Colonic mucosa (tissue), 4 donors: Measurements from ENCODE around the gene SENP5. TPM values are rescaled to one million over a fixed set of nuclear protein-coding genes. Genes with fewer than 3 reads are reported as not detected.
"Not testable (repeated sequence)": the region's sequence is repeated elsewhere in the genome, so short reads cannot be mapped to it uniquely, and the experiment has no call there.

Experiments
- DNase-seq: peaks from one replicate; pipeline ENCODE4 v3.0.0-alpha.2; 2020
- H3K27ac ChIP-seq: fragments of 200-600 bp; one replicate; pipeline ENCODE4 v1.8.0; 2021
- H3K27me3 ChIP-seq: fragments of 200-600 bp; one replicate; pipeline ENCODE4 v1.8.0; 2021
- H3K36me3 ChIP-seq: fragments of 200-600 bp; one replicate; pipeline ENCODE4 v1.8.0; 2021
- H3K4me1 ChIP-seq: fragments of 200-600 bp; one replicate; pipeline ENCODE4 v1.8.0; 2021; ENCODE audit warnings: mild to moderate bottlenecking
- H3K4me3 ChIP-seq: fragments of 200-600 bp; one replicate; pipeline ENCODE4 v1.8.0; 2021
- H3K9ac ChIP-seq, 2 donors: one replicate each; pipeline ENCODE4 v1.7.0; 2013; ENCODE audit warnings: control low read depth in 2 of 2, low read depth in 2 of 2, low read length in 2 of 2
- H3K9me3 ChIP-seq: fragments of 200-600 bp; one replicate; pipeline ENCODE4 v1.8.0; 2021
- intact Hi-C: fragments of 100-400 bp; cut with DNase I; formaldehyde crosslinking; loops from one replicate; pipeline ENCODE4 v1.14.1; 2022
- total RNA-seq, 2 donors: library from RNA; stranded (reverse); fragmentation: NEBNext Ultra II Directional in 1 of 2; extraction: Animal tissue kit (Norgen Biotek cat#: 25700) in 1 of 2; gene quantifications; one replicate each; pipeline ENCODE4 v1.2.1, GENCODE V29; 2021
- TF ChIP-seq, protein P1 (sequence below): fragments of 200-600 bp; IDR thresholded peaks from one replicate; pipeline ENCODE4 v1.8.0; 2022; ENCODE audit warnings: antibody characterized with exemption, mild to moderate bottlenecking
- donor health status: healthy.
- donor health status: DM: no; HTN: no; CAD: no.
- donor health status: DM: no; HTN: no; CAD: no.

Gene SENP5
- total RNA-seq, 2 donors from 2014 or later = 22.0 to 25.0 TPM

DNA sequence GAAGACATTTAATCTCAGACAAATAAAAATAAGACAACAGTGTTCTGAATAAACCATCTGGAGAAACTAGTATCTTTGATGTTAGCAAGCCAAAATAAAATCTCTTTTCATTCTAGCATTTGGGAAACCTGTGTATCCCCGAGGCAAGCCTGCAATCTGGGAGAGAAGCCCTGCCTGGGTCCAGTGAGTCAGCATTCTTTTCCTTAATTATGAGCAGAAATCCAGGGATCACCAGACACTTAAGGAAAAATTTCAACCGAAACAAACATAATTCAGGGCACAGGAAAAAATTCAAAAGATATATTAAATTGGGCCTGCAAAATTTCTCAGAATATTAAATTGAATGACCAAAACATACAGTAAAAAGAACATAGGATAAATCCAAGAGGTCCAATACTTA is 70.4 kb downstream of the SENP5 start:
- Histone ChIP-seq H3K9me3 (no peaks in the 10 kb centered on the region), H3K27ac (no peak overlapping the region), H3K4me3 (no peak overlapping the region), H3K36me3 (peaks cover 16% of the 10 kb centered on the region), H3K9ac (no peak overlapping the region), H3K27me3 (no peaks in the 10 kb centered on the region), H3K4me1 (peaks cover under 1% of the 10 kb centered on the region)
- intact Hi-C loops = no loop called here
- DNase-seq = no peak
- TF ChIP-seq, protein P1, sequence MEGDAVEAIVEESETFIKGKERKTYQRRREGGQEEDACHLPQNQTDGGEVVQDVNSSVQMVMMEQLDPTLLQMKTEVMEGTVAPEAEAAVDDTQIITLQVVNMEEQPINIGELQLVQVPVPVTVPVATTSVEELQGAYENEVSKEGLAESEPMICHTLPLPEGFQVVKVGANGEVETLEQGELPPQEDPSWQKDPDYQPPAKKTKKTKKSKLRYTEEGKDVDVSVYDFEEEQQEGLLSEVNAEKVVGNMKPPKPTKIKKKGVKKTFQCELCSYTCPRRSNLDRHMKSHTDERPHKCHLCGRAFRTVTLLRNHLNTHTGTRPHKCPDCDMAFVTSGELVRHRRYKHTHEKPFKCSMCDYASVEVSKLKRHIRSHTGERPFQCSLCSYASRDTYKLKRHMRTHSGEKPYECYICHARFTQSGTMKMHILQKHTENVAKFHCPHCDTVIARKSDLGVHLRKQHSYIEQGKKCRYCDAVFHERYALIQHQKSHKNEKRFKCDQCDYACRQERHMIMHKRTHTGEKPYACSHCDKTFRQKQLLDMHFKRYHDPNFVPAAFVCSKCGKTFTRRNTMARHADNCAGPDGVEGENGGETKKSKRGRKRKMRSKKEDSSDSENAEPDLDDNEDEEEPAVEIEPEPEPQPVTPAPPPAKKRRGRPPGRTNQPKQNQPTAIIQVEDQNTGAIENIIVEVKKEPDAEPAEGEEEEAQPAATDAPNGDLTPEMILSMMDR = no peak

DNA sequence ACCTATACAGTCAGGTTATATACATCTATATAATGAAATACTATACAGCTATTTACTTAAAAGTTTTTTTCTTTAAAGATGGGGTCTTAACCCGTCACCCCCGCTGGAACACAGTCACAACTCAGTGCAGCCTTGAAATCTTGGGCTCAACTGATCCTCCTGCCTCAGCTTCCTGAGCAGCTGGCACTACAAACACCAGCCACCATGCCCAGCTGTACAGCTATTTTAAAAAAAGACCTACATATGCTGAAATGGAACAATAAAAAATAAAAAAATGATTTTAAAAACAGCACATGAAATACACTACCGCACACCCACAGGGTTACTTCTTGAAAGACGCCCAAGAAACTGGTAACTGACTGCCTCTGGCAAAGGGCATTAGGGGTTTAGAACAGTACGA is 70.9 kb downstream of the SENP5 start:
- Histone ChIP-seq H3K9me3 (no peaks in the 10 kb centered on the region), H3K4me1 (peaks cover 5% of the 10 kb centered on the region), H3K36me3 (peaks cover 16% of the 10 kb centered on the region), H3K4me3 (no peak overlapping the region), H3K27ac (no peak overlapping the region), H3K9ac (no peak overlapping the region), H3K27me3 (no peaks in the 10 kb centered on the region)
- no peak for DNase-seq
- intact Hi-C loops = no loop called here
- TF ChIP-seq, protein P1 = no peak

DNA sequence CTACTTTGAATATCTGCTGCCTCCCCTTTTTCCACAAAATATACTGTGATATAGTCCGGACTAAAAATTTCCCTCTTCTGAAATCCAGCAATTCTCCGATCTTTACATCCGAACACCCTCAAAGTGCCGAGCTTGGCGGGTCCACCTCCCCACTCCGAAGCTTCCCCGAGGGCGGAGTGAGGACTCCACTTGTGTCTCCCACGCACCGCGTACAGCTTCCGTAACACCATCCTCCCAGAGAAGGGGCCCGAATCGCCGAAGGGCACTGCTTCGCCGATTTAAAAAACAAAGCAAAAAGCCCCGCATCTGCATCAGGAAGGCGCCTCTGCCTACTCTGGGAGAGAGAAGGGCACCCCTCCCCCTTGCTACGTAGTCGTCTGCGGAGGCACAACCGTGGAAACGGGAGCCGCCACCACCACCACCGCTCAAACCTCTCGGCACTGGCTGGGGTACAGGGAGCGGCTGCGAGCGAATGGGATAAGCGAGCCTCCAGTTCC is 74.1 kb downstream of the SENP5 start:
- Histone ChIP-seq H3K27ac (peak overlapping the region; percentile 97), H3K36me3 (peaks cover 2% of the 10 kb centered on the region), H3K9ac (peak overlapping the region; percentile 83 to 96), H3K27me3 (no peaks in the 10 kb centered on the region), H3K4me3 (peak overlapping the region; percentile 98), H3K4me1 (peaks cover 8% of the 10 kb centered on the region), H3K9me3 (no peaks in the 10 kb centered on the region)
- intact Hi-C loops = no loop called here
- DNase-seq = peak; percentile 67
- TF ChIP-seq, protein P1 = no peak

GRCh38 chr3:196942226-196942914 is 74.7 kb downstream of the SENP5 start, which contains the start of gene NCBP2:
Gene NCBP2, minus strand, starts transcription at chr3:196942528. Its CDS starts 25 bp downstream, at chr3:196942503.
- peak; percentile 99 for DNase-seq
- intact Hi-C loops = no loop called here

GRCh38 chr3:196942915-196943277 is 75.2 kb downstream of the SENP5 start:
- Histone ChIP-seq H3K9ac (peak overlapping the region; percentile 83 to 96), H3K4me3 (peak overlapping the region; percentile 98), H3K9me3 (no peaks in the 10 kb centered on the region), H3K27me3 (no peaks in the 10 kb centered on the region), H3K4me1 (peaks cover 8% of the 10 kb centered on the region), H3K27ac (peak overlapping the region; percentile 97), H3K36me3 (no peaks in the 10 kb centered on the region)
- TF ChIP-seq, protein P1 = no peak
- intact Hi-C loops = no loop called here
- DNase-seq = peak; percentile 47

More at GRCh38 chr3:196942226-196942914, 74.7 kb downstream of the SENP5 start, which contains the start of gene NCBP2:
- TF ChIP-seq, protein P1 = peak; percentile 48
- Histone ChIP-seq H3K9me3 (no peaks in the 10 kb centered on the region), H3K4me1 (peaks cover 8% of the 10 kb centered on the region), H3K27me3 (no peaks in the 10 kb centered on the region), H3K9ac (peak within 1 kb of the TSS; percentile 83 to 96), H3K27ac (peak within 1 kb of the TSS; percentile 97), H3K36me3 (no peaks in the 10 kb centered on the region), H3K4me3 (peak within 1 kb of the TSS; percentile 98)

DNA sequence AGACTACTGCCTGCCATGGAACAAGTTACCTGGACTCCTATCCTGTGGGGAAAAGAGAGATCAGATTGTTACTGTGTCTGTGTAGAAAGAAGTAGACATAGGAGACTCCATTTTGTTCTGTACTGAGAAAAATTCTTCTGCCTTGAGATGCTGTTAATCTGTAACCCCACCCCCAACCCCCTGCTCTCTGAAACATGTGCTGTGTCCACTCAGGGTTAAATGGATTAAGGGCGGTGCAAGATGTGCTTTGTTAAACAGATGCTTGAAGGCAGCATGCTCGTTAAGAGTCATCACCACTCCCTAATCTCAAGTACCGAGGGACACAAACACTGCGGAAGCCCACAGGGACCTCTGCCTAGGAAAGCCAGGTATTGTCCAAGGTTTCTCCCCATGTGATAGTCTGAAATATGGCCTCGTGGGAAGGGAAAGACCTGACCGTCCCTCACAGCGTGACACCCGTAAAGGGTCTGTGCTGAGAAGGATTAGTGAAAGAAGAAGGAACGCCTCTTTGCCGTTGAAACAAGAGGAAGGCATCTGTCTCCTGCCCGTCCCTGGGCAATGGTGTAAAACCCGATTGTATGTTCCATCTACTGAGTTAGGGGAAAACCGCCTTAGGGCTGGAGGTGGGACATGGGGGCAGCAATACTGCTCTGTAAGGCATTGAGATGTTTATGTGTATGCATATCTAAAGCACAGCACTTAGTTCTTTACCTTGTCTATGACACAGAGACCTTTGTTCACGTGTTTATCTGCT is 76.5 kb downstream of the SENP5 start:
- DNase-seq, H3K36me3 ChIP-seq, H3K9ac ChIP-seq, H3K4me1 ChIP-seq, H3K9me3 ChIP-seq, intact Hi-C loops, H3K27me3 ChIP-seq, H3K4me3 ChIP-seq: not testable (repeated sequence)
- H3K27ac ChIP-seq = peak overlapping the region; percentile 97
